HCT116 (cell line): ENCODE data around the gene USP10. TPM values are rescaled to one million over a fixed set of nuclear protein-coding genes. Genes with fewer than 3 reads are reported as not detected.

Source experiments
- ATAC-seq: fragments of 200-7000 bp; cut with Tn5 transposase; 2 replicates; pipeline ENCODE4 v1.9.1; 2020; ENCODE audit warnings: mild to moderate bottlenecking, moderate library complexity
- BruUV-seq: library from RNA; stranded (reverse); fragments of 400-500 nt; replicated peaks from 2 replicates; lab custom pipeline; 2021; lab: Mats Ljungman, UMichigan
- CTCF ChIA-PET: fragments of 300-600 bp; sonication (Branson Sonifier 250); formaldehyde crosslinking; loops from one replicate; lab custom pipeline; 2021; ENCODE audit warnings: antibody characterized with exemption; lab: Charles Lee
- POLR2A ChIA-PET: fragments of 300-600, 350-600 bp; sonication (Branson Sonifier 250); formaldehyde crosslinking; loops from one replicate; lab custom pipeline; 2021; ENCODE audit warnings: antibody characterized with exemption; lab: Charles Lee
- RAD21 ChIA-PET, 2 experiments: fragments of 300-600 bp; sonication (Branson Sonifier 250); formaldehyde crosslinking; loops; one replicate each; lab custom pipeline; 2023; ENCODE audit warnings: low total read pairs in 2 of 2; ENCODE audit not compliant: uncharacterized antibody in 2 of 2, unreplicated experiment in 2 of 2, low non-redundant PET in 1 of 2; lab: Charles Lee
- DNase-seq: peaks from one replicate; pipeline ENCODE4 v3.0.0-alpha.2; 2010; ENCODE audit warnings: low read depth, low spot score
- H2AFZ ChIP-seq: fragments of 200-600 bp; shearing (Covaris generic), sonication (generic); 2 replicates; pipeline ENCODE4 v1.6.1; 2017; ENCODE audit warnings: low read depth, mixed run types, mixed read lengths, antibody characterized with exemption, low read length; ENCODE audit not compliant: poor library complexity, severe bottlenecking
- H3K27ac ChIP-seq: 2 replicates; pipeline ENCODE4 v1.5.1; 2012; ENCODE audit warnings: low read depth, low read length
- H3K27me3 ChIP-seq: fragments of 200-600 bp; sonication (generic); 2 replicates; pipeline ENCODE4 v1.6.1; 2016; ENCODE audit warnings: mixed run types, low read length, mixed read lengths; ENCODE audit not compliant: insufficient read depth
- H3K36me3 ChIP-seq, 2 experiments: fragments of 200-500 bp in 1 of 2; fragments of 200-600 bp in 1 of 2; sonication (Bioruptor generic) in 1 of 2; sonication (generic) in 1 of 2; 2 replicates each; pipeline versions ENCODE4 v1.5.1 to v1.6.1; 2014 to 2016; ENCODE audit warnings: low read length in 2 of 2, inconsistent platforms in 1 of 2, mixed read lengths in 1 of 2, mixed run types in 1 of 2; ENCODE audit not compliant: insufficient read depth in 2 of 2, control insufficient read depth in 1 of 2
- H3K4me1 ChIP-seq, 2 experiments: fragments of 200-600 bp in 1 of 2; sonication (generic) in 1 of 2; 2 replicates each; pipeline versions ENCODE4 v1.5.1 to v1.6.1; 2012 to 2017; ENCODE audit warnings: low read length in 2 of 2, inconsistent platforms in 1 of 2, mild to moderate bottlenecking in 1 of 2, mixed read lengths in 1 of 2, mixed run types in 1 of 2, moderate library complexity in 1 of 2; ENCODE audit not compliant: insufficient read depth in 2 of 2, control insufficient read depth in 1 of 2
- H3K4me2 ChIP-seq: fragments of 200-600 bp; sonication (generic); 2 replicates; pipeline ENCODE4 v1.6.1; 2017; ENCODE audit warnings: mixed run types, low read length, mixed read lengths
- H3K4me3 ChIP-seq, 2 experiments: fragments of 200-600 bp in 1 of 2; sonication (generic) in 1 of 2; replicated peaks in 1 of 2; 2 replicates each; pipeline ENCODE4 v1.5.1; 2011 to 2016; ENCODE audit warnings: low read length in 2 of 2, control low read depth in 1 of 2, low read depth in 1 of 2, mild to moderate bottlenecking in 1 of 2, mixed read lengths in 1 of 2, mixed run types in 1 of 2
- H3K79me2 ChIP-seq: fragments of 200-600 bp; sonication (generic); 2 replicates; pipeline ENCODE4 v1.6.1; 2017; ENCODE audit warnings: mild to moderate bottlenecking, mixed run types, low read length, moderate library complexity, mixed read lengths; ENCODE audit not compliant: insufficient read depth
- H3K9ac ChIP-seq: fragments of 200-600 bp; sonication (generic); 2 replicates; pipeline ENCODE4 v1.6.1; 2016; ENCODE audit warnings: low read length, mixed read lengths
- H3K9me2 ChIP-seq: fragments of 200-600 bp; sonication (generic), shearing (Covaris generic); 2 replicates; pipeline ENCODE4 v1.6.1; 2017; ENCODE audit warnings: mixed run types, mild to moderate bottlenecking, moderate library complexity; ENCODE audit not compliant: insufficient read depth
- H3K9me3 ChIP-seq, 2 experiments: fragments of 200-500 bp in 1 of 2; fragments of 200-600 bp in 1 of 2; sonication (Bioruptor generic) in 1 of 2; sonication (generic) in 1 of 2; 2 replicates each; pipeline ENCODE4 v1.6.1; 2014 to 2017; ENCODE audit warnings: low read length in 2 of 2, mixed read lengths in 2 of 2, inconsistent platforms in 1 of 2, low read depth in 1 of 2, mild to moderate bottlenecking in 1 of 2, mixed run types in 1 of 2, moderate library complexity in 1 of 2; ENCODE audit not compliant: control insufficient read depth in 1 of 2, insufficient read depth in 1 of 2
- H4K20me1 ChIP-seq: fragments of 200-600 bp; sonication (generic), shearing (Covaris generic); 2 replicates; pipeline ENCODE4 v1.6.1; 2017; ENCODE audit warnings: mixed run types, mild to moderate bottlenecking, moderate library complexity; ENCODE audit not compliant: insufficient read depth
- CBX3 ChIP-seq: IDR thresholded peaks from 2 replicates; pipeline ENCODE4 v1.6.1; 2012; ENCODE audit warnings: low read depth
- CEBPB ChIP-seq: IDR thresholded peaks from 2 replicates; pipeline ENCODE4 v1.6.1; 2012; ENCODE audit warnings: low read depth
- EGR1 ChIP-seq: IDR thresholded peaks from 2 replicates; pipeline ENCODE4 v1.6.1; 2012; ENCODE audit warnings: low read depth
- EZH2 ChIP-seq: fragments of 200-600 bp; sonication (generic); IDR thresholded peaks from 2 replicates; pipeline ENCODE4 v1.6.1; 2017; ENCODE audit warnings: antibody characterized with exemption, mixed run types
- EZH2phosphoT487 ChIP-seq: fragments of 200-600 bp; IDR thresholded peaks from 2 replicates; pipeline ENCODE4 v1.6.1; 2018; ENCODE audit warnings: antibody characterized with exemption, borderline replicate concordance
- FOSL1 ChIP-seq: IDR thresholded peaks from 2 replicates; pipeline ENCODE4 v1.6.1; 2012; ENCODE audit warnings: low read depth
- JUND ChIP-seq: IDR thresholded peaks from 2 replicates; pipeline ENCODE4 v1.6.1; 2012
- RAD21 ChIP-seq: IDR thresholded peaks from 2 replicates; pipeline ENCODE4 v1.6.1; 2012; ENCODE audit warnings: low read depth, mild to moderate bottlenecking
- SIN3A ChIP-seq: IDR thresholded peaks from 2 replicates; pipeline ENCODE4 v1.6.1; 2012; ENCODE audit warnings: low read depth
- SP1 ChIP-seq: IDR thresholded peaks from 2 replicates; pipeline ENCODE4 v1.6.1; 2012; ENCODE audit warnings: low read depth
- SRF ChIP-seq: IDR thresholded peaks from 2 replicates; pipeline ENCODE4 v1.6.1; 2012; ENCODE audit warnings: low read depth
- TCF7L2 ChIP-seq: IDR thresholded peaks from 2 replicates; pipeline ENCODE4 v1.7.0; 2011; ENCODE audit warnings: borderline replicate concordance, inconsistent platforms; ENCODE audit not compliant: insufficient read depth, insufficient read length; ENCODE audit errors: extremely low read depth
- YY1 ChIP-seq: IDR thresholded peaks from 2 replicates; pipeline ENCODE4 v1.6.1; 2011; ENCODE audit warnings: low read length, low read depth, moderate library complexity, mild to moderate bottlenecking; ENCODE audit not compliant: insufficient replicate concordance; ENCODE audit errors: extremely low read depth
- ZNF274 ChIP-seq: fragments of 200-500 bp; sonication (Bioruptor generic); IDR thresholded peaks from 2 replicates; pipeline ENCODE4 v1.6.1; 2014; ENCODE audit warnings: mild to moderate bottlenecking, low read depth, low read length, inconsistent platforms
- intact Hi-C: fragments of 100-400 bp; cut with micrococcal nuclease; formaldehyde crosslinking; loops from 2 replicates; pipeline ENCODE4 v1.10.0; 2022
- total RNA-seq: library from RNA; stranded (reverse); gene quantifications from one replicate; pipeline ENCODE4 v1.2.1, GENCODE V29; 2021; ENCODE audit not compliant: unreplicated experiment
- TF ChIP-seq, protein P1 (sequence below): IDR thresholded peaks from 2 replicates; pipeline ENCODE4 v1.6.1; 2012
- TF ChIP-seq, protein P2 (sequence below): IDR thresholded peaks from 2 replicates; pipeline ENCODE4 v1.6.1; 2012; ENCODE audit warnings: low read depth
- TF ChIP-seq, protein P3 (sequence below): IDR thresholded peaks from 2 replicates; pipeline ENCODE4 v1.6.1; 2012
- TF ChIP-seq, protein P4 (sequence below), 3 experiments: fragments of 200-600 bp in 1 of 3; sonication (generic) in 1 of 3; IDR thresholded peaks in 2 of 3; conservative IDR thresholded peaks in 1 of 3; 2 replicates each; pipeline ENCODE4 v1.5.1; 2012 to 2017; ENCODE audit warnings: low read depth in 2 of 3, low read length in 2 of 3, antibody characterized with exemption in 1 of 3, borderline replicate concordance in 1 of 3, control low read depth in 1 of 3, mild to moderate bottlenecking in 1 of 3, mixed read lengths in 1 of 3, mixed run types in 1 of 3, moderate library complexity in 1 of 3; ENCODE audit not compliant: insufficient read depth in 1 of 3

USP10 gene
- total RNA-seq, 1 experiment from 2014 or later: 175 TPM

DNA sequence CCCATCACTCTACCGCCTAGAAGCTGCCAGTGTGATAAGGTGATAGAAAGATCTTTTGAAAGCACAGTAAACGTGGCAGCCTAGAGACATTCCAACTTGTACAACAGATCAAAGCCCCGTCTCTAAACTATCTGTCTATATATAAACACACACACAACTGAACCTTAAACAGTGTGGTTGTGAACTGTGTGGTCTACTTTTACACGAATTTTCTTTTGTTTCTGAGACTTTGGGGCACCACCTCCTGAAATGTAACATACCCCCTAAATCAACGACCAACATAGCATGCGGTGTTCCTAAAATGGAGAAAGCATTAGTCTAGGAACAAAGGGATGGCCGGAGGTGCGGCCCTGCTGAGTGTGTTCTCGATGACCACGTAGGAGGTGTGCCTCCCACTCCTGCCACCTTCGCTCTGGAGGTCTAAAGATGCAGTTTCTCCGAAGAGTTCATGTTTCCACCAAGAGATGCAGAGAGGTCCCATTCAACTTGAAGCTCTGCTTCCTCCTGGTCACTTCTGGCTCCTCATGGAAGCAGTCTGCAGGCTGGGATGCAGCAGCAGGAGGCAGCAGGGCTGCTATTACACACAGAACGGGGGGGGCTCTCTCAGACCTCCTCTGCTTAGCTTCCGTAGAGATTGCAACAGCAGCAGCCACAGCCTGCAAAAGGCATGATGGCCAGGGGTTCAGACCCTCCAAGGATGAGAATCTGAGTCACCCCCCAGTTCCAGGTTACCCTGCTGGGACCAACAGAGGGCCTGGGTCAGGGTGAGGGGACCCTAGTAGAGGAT lies 22.6 kb upstream of the USP10 start:
- no peak overlapping the region for H3K9ac ChIP-seq
- no TSS peak for BruUV-seq
- H3K36me3 ChIP-seq: no peaks in the 10 kb centered on the region
- no peak overlapping the region for H3K4me3 ChIP-seq
- TF ChIP-seq, protein P1, sequence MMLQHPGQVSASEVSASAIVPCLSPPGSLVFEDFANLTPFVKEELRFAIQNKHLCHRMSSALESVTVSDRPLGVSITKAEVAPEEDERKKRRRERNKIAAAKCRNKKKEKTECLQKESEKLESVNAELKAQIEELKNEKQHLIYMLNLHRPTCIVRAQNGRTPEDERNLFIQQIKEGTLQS: no peak
- TF ChIP-seq SIN3A: no peak
- TF ChIP-seq CBX3: no peak
- TF ChIP-seq SRF: no peak
- no peak for TF ChIP-seq SP1
- TF ChIP-seq, protein P2, sequence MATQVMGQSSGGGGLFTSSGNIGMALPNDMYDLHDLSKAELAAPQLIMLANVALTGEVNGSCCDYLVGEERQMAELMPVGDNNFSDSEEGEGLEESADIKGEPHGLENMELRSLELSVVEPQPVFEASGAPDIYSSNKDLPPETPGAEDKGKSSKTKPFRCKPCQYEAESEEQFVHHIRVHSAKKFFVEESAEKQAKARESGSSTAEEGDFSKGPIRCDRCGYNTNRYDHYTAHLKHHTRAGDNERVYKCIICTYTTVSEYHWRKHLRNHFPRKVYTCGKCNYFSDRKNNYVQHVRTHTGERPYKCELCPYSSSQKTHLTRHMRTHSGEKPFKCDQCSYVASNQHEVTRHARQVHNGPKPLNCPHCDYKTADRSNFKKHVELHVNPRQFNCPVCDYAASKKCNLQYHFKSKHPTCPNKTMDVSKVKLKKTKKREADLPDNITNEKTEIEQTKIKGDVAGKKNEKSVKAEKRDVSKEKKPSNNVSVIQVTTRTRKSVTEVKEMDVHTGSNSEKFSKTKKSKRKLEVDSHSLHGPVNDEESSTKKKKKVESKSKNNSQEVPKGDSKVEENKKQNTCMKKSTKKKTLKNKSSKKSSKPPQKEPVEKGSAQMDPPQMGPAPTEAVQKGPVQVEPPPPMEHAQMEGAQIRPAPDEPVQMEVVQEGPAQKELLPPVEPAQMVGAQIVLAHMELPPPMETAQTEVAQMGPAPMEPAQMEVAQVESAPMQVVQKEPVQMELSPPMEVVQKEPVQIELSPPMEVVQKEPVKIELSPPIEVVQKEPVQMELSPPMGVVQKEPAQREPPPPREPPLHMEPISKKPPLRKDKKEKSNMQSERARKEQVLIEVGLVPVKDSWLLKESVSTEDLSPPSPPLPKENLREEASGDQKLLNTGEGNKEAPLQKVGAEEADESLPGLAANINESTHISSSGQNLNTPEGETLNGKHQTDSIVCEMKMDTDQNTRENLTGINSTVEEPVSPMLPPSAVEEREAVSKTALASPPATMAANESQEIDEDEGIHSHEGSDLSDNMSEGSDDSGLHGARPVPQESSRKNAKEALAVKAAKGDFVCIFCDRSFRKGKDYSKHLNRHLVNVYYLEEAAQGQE: no peak
- no peak for TF ChIP-seq EZH2
- no peak for TF ChIP-seq EGR1
- TF ChIP-seq, protein P3, sequence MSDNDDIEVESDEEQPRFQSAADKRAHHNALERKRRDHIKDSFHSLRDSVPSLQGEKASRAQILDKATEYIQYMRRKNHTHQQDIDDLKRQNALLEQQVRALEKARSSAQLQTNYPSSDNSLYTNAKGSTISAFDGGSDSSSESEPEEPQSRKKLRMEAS: no peak
- no peak for TF ChIP-seq FOSL1
- TF ChIP-seq JUND: no peak
- no peak for TF ChIP-seq CEBPB
- no peak for TF ChIP-seq TCF7L2
- no peak for TF ChIP-seq ZNF274
- no peak for TF ChIP-seq EZH2phosphoT487
- no peak for TF ChIP-seq YY1
- no peak for TF ChIP-seq RAD21
- TF ChIP-seq, protein P4, sequence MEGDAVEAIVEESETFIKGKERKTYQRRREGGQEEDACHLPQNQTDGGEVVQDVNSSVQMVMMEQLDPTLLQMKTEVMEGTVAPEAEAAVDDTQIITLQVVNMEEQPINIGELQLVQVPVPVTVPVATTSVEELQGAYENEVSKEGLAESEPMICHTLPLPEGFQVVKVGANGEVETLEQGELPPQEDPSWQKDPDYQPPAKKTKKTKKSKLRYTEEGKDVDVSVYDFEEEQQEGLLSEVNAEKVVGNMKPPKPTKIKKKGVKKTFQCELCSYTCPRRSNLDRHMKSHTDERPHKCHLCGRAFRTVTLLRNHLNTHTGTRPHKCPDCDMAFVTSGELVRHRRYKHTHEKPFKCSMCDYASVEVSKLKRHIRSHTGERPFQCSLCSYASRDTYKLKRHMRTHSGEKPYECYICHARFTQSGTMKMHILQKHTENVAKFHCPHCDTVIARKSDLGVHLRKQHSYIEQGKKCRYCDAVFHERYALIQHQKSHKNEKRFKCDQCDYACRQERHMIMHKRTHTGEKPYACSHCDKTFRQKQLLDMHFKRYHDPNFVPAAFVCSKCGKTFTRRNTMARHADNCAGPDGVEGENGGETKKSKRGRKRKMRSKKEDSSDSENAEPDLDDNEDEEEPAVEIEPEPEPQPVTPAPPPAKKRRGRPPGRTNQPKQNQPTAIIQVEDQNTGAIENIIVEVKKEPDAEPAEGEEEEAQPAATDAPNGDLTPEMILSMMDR (IDR thresholded peaks at IDR 0.05 in 2 of 3, conservative IDR thresholded peaks at IDR 0.05 in 1 of 3; ENCODE audit: borderline replicate concordance in 1 of 3, insufficient read depth in 1 of 3, low read depth in 2 of 3, low read length in 2 of 3): no peak
- TF ChIP-seq, all 23 proteins: peak for 0
- POLR2A ChIA-PET: no interaction called here
- ATAC-seq (no peak), DNase-seq (no peak)
- no peak overlapping the region for H3K27ac ChIP-seq
- H3K9me2 ChIP-seq: no peaks in the 10 kb centered on the region
- H4K20me1 ChIP-seq: no peaks in the 10 kb centered on the region
- intact Hi-C loops: no loop called here
- peaks cover 0 to 5% of the 10 kb centered on the region in 2 experiments; a peak in 1 of 4 replicates for H3K4me1 ChIP-seq
- H3K9me3 ChIP-seq: no peaks in the 10 kb centered on the region
- H3K4me2 ChIP-seq: no peak overlapping the region
- RAD21 ChIA-PET: no interaction called here
- peaks cover 34% of the 10 kb centered on the region; the same call in 1 of the 2 replicates for H3K27me3 ChIP-seq
- no peaks in the 10 kb centered on the region for H3K79me2 ChIP-seq
- H2AFZ ChIP-seq: no peak overlapping the region
- CTCF ChIA-PET: no interaction called here
